Omental fat pad (tissue), 4 donors: ENCODE measurements around the gene ZNF213. TPM values are rescaled to one million over a fixed set of nuclear protein-coding genes. Genes with fewer than 3 reads are reported as not detected.
A peak's percentile ranks its signal among the peaks of the same experiment; 100 is the strongest.

Experiments
- ATAC-seq: fragments of 150-250 bp; one replicate; pipeline ENCODE4 v1.9.1; 2016; ENCODE audit warnings: mild to moderate bottlenecking, moderate library complexity; ENCODE audit not compliant: low FRiP score
- DNase-seq: peaks from one replicate; pipeline ENCODE4 v3.0.0-alpha.2; 2019; ENCODE audit warnings: low spot score
- CTCF ChIP-seq, 3 donors: fragments of 450-650 bp; IDR thresholded peaks; one replicate each; pipeline ENCODE4 v1.5.1; 2016 to 2017; ENCODE audit warnings: antibody characterized with exemption in 3 of 3, mild to moderate bottlenecking in 3 of 3, moderate library complexity in 2 of 3
- total RNA-seq, 4 donors: library from RNA; depleted of rRNA; stranded (reverse); fragments of >200 nt; gene quantifications; one replicate each; pipeline ENCODE4 v1.1.0, GENCODE V29; 2016

The ZNF213 gene
- total RNA-seq, 4 donors from 2014 or later, result 1.8 to 4.1 (median 3.6) TPM

GRCh38 chr16:3155972-3156371 is 21.1 kb downstream of the ZNF213 start:
- no peak for TF ChIP-seq CTCF (IDR thresholded peaks at IDR 0.05)
- ATAC-seq, result no peak
- DNase-seq, result no peak

GRCh38 chr16:3157229-3158025 is 22.6 kb downstream of the ZNF213 start:
- DNase-seq, result peak; percentile 56
- peak; percentile 29 for ATAC-seq
- TF ChIP-seq CTCF (IDR thresholded peaks at IDR 0.05), result no peak

GRCh38 chr16:3158026-3158509 is 23.2 kb downstream of the ZNF213 start:
- no peak for DNase-seq
- TF ChIP-seq CTCF (IDR thresholded peaks at IDR 0.05), result no peak
- peak; percentile 30 for ATAC-seq

- DNase-seq (peak; percentile 79), ATAC-seq (peak; percentile 91)
- no peak for TF ChIP-seq CTCF (IDR thresholded peaks at IDR 0.05)
Observed at GRCh38 chr16:3158510-3159314, 23.9 kb downstream of the ZNF213 start.

- DNase-seq (no peak), ATAC-seq (no peak)
- no peak for TF ChIP-seq CTCF (IDR thresholded peaks at IDR 0.05)
Observed at GRCh38 chr16:3161235-3162018, 26.6 kb downstream of the ZNF213 start.

GRCh38 chr16:3164121-3164991 is 29.5 kb downstream of the ZNF213 start:
- ATAC-seq (no peak), DNase-seq (no peak)
- no peak for TF ChIP-seq CTCF (IDR thresholded peaks at IDR 0.05)
